ENCODE measurements around the gene HMG20A. TPM values are rescaled to one million over a fixed set of nuclear protein-coding genes. Genes with fewer than 3 reads are reported as not detected.

Gene HMG20A
- total RNA-seq, 1 donor from 2014 or later: 49.4 TPM

GRCh38 chr15:77412972-77413698 lies 7.6 kb upstream of the HMG20A start:
- no peak for DNase-seq (ENCODE audit: extremely low spot score in 2 of 2)
- TF ChIP-seq CTCF (IDR thresholded peaks at IDR 0.05): no peak
- TF ChIP-seq POLR2A (IDR thresholded peaks at IDR 0.05): no peak
- no peak for TF ChIP-seq POLR2AphosphoS5 (IDR thresholded peaks at IDR 0.05; ENCODE audit: insufficient read depth in 1 of 2, low read depth in 1 of 2)
- intact Hi-C loops (cut with DNase I): no loop called here
- Histone ChIP-seq H3K9me3 (no peaks in the 10 kb centered on the region), H3K27me3 (no peaks in the 10 kb centered on the region), H3K4me3 (no peak overlapping the region), H3K27ac (no peak overlapping the region), H3K36me3 (no peaks in the 10 kb centered on the region), H3K4me1 (peaks cover 37% of the 10 kb centered on the region)

GRCh38 chr15:77413699-77414349 lies 6.9 kb upstream of the HMG20A start:
- no peak overlapping the region for H3K27ac ChIP-seq
- no peak for TF ChIP-seq POLR2AphosphoS5 (IDR thresholded peaks at IDR 0.05; ENCODE audit: insufficient read depth in 1 of 2, low read depth in 1 of 2)
- TF ChIP-seq POLR2A (IDR thresholded peaks at IDR 0.05): no peak
- intact Hi-C loops (cut with DNase I): no loop called here
- H3K4me3 ChIP-seq: no peak overlapping the region
- H3K9me3 ChIP-seq: no peaks in the 10 kb centered on the region
- H3K27me3 ChIP-seq: no peaks in the 10 kb centered on the region
- peaks cover 44% of the 10 kb centered on the region for H3K4me1 ChIP-seq
- H3K36me3 ChIP-seq: no peaks in the 10 kb centered on the region
- no peak for DNase-seq (ENCODE audit: extremely low spot score in 2 of 2)

GRCh38 chr15:77414789-77415442 lies 5.8 kb upstream of the HMG20A start:
- TF ChIP-seq CTCF (IDR thresholded peaks at IDR 0.05): no peak
- TF ChIP-seq POLR2AphosphoS5 (IDR thresholded peaks at IDR 0.05; ENCODE audit: insufficient read depth in 1 of 2, low read depth in 1 of 2): no peak
- no peak for TF ChIP-seq POLR2A (IDR thresholded peaks at IDR 0.05)
- intact Hi-C loops (cut with DNase I): no loop called here
- H3K4me1 ChIP-seq: peaks cover 38% of the 10 kb centered on the region

GRCh38 chr15:77415450-77416147 lies 5.1 kb upstream of the HMG20A start:
- Histone ChIP-seq H3K27me3 (no peaks in the 10 kb centered on the region), H3K9me3 (no peaks in the 10 kb centered on the region), H3K36me3 (no peaks in the 10 kb centered on the region), H3K4me3 (no peak overlapping the region), H3K27ac (no peak overlapping the region), H3K4me1 (peaks cover 34% of the 10 kb centered on the region)
- no peak for TF ChIP-seq POLR2A (IDR thresholded peaks at IDR 0.05)
- no peak for TF ChIP-seq CTCF (IDR thresholded peaks at IDR 0.05)
- TF ChIP-seq POLR2AphosphoS5 (IDR thresholded peaks at IDR 0.05; ENCODE audit: insufficient read depth in 1 of 2, low read depth in 1 of 2): no peak
- intact Hi-C loops (cut with DNase I): no loop called here
- DNase-seq (ENCODE audit: extremely low spot score in 2 of 2): no peak

More at GRCh38 chr15:77414789-77415442, 5.8 kb upstream of the HMG20A start:
- Histone ChIP-seq H3K9me3 (no peaks in the 10 kb centered on the region), H3K27ac (no peak overlapping the region), H3K36me3 (no peaks in the 10 kb centered on the region), H3K4me3 (no peak overlapping the region), H3K27me3 (no peaks in the 10 kb centered on the region)
- no peak for DNase-seq (ENCODE audit: extremely low spot score in 2 of 2)

GRCh38 chr15:77416148-77416455 lies 4.6 kb upstream of the HMG20A start:
- no peaks in the 10 kb centered on the region for H3K36me3 ChIP-seq
- peaks cover 30% of the 10 kb centered on the region for H3K4me1 ChIP-seq
- H3K27me3 ChIP-seq: no peaks in the 10 kb centered on the region
- no peaks in the 10 kb centered on the region for H3K9me3 ChIP-seq
- TF ChIP-seq CTCF (IDR thresholded peaks at IDR 0.05) (no peak), POLR2A (IDR thresholded peaks at IDR 0.05) (no peak), POLR2AphosphoS5 (IDR thresholded peaks at IDR 0.05; ENCODE audit: insufficient read depth in 1 of 2, low read depth in 1 of 2) (no peak)
- no peak for DNase-seq (ENCODE audit: extremely low spot score in 2 of 2)
- intact Hi-C loops (cut with DNase I): no loop called here
- no peak overlapping the region for H3K4me3 ChIP-seq
- H3K27ac ChIP-seq: no peak overlapping the region
